WTC11 (cell line): ENCODE data around the gene PDAP1. TPM values are rescaled to one million over a fixed set of nuclear protein-coding genes. Genes with fewer than 3 reads are reported as not detected.

Experiments
- ATAC-seq: fragments of 200-7000 bp; cut with Tn5 transposase; 2 replicates; pipeline ENCODE4 v1.10.0; 2021; ENCODE audit warnings: mild to moderate bottlenecking, moderate library complexity
- CTCF ChIA-PET: fragments of 300-600 bp; sonication (Branson Sonifier 250); formaldehyde crosslinking; loops from one replicate; lab custom pipeline; 2021; ENCODE audit warnings: antibody characterized with exemption; lab: Charles Lee
- POLR2A ChIA-PET: fragments of 350-600 bp; sonication (Branson Sonifier 250); formaldehyde crosslinking; loops from one replicate; lab custom pipeline; 2021; ENCODE audit warnings: antibody characterized with exemption; lab: Charles Lee
- DNase-seq: peaks from one replicate; pipeline ENCODE4 v3.0.0; 2021; ENCODE audit warnings: low spot score
- H3K27ac Mint-ChIP-seq: 2 replicates; pipeline ENCODE4 v1.8.0; 2021; ENCODE audit warnings: mixed read lengths
- H3K27me3 Mint-ChIP-seq: 2 replicates; pipeline ENCODE4 v1.8.0; 2021; ENCODE audit warnings: low read depth, mild to moderate bottlenecking, moderate library complexity, mixed read lengths
- H3K36me3 Mint-ChIP-seq: 2 replicates; pipeline ENCODE4 v1.8.0; 2021; ENCODE audit warnings: mixed read lengths
- H3K4me1 Mint-ChIP-seq: 2 replicates; pipeline ENCODE4 v1.8.0; 2022; ENCODE audit warnings: mixed read lengths
- H3K4me3 Mint-ChIP-seq: 2 replicates; pipeline ENCODE4 v1.8.0; 2021; ENCODE audit warnings: mild to moderate bottlenecking, moderate library complexity, mixed read lengths
- H3K9me3 Mint-ChIP-seq: 2 replicates; pipeline ENCODE4 v1.8.0; 2021; ENCODE audit warnings: mixed read lengths
- ELF4 ChIP-seq: sonication (generic); formaldehyde crosslinking; IDR thresholded peaks from 2 replicates; pipeline ENCODE4 v1.8.1; 2022; ENCODE audit warnings: low read depth, mild to moderate bottlenecking, moderate library complexity, missing genetic modification reagents
- EMX1 ChIP-seq: fragments of 250-450 bp; sonication (Bioruptor Pico); IDR thresholded peaks from 2 replicates; pipeline ENCODE4 v1.8.0; 2021; ENCODE audit warnings: mild to moderate bottlenecking
- GTF2I ChIP-seq: fragments of 250-450 bp; sonication (Bioruptor Pico); conservative IDR thresholded peaks from 2 replicates; pipeline ENCODE4 v1.4.0; 2021; ENCODE audit warnings: mild to moderate bottlenecking
- KAT7 ChIP-seq: sonication (generic); formaldehyde crosslinking; IDR thresholded peaks from 2 replicates; pipeline ENCODE4 v1.8.1; 2023; ENCODE audit warnings: missing genetic modification reagents, mild to moderate bottlenecking, borderline replicate concordance
- SMAD3 ChIP-seq: sonication (generic); formaldehyde crosslinking; IDR thresholded peaks from 2 replicates; pipeline ENCODE4 v1.8.0; 2022; ENCODE audit warnings: missing genetic modification reagents, mild to moderate bottlenecking, borderline replicate concordance
- SP1 ChIP-seq: sonication (generic); formaldehyde crosslinking; conservative IDR thresholded peaks from 2 replicates; pipeline ENCODE4 v1.8.1; 2022; ENCODE audit warnings: missing genetic modification reagents
- USF1 ChIP-seq: sonication (generic); formaldehyde crosslinking; IDR thresholded peaks from 2 replicates; pipeline ENCODE4 v1.8.0; 2022; ENCODE audit warnings: mild to moderate bottlenecking, missing genetic modification reagents
- ZNF317 ChIP-seq: sonication (generic); formaldehyde crosslinking; IDR thresholded peaks from 2 replicates; pipeline ENCODE4 v1.8.1; 2023; ENCODE audit warnings: low read depth, mild to moderate bottlenecking, moderate library complexity, missing genetic modification reagents, borderline replicate concordance
- ZNF532 ChIP-seq: fragments of 250-450 bp; sonication (Bioruptor Pico); IDR thresholded peaks from 2 replicates; pipeline ENCODE4 v1.9.0; 2021; ENCODE audit warnings: mild to moderate bottlenecking, borderline replicate concordance
- total RNA-seq: library from RNA; stranded (reverse); gene quantifications from 3 replicates; pipeline ENCODE4 v1.2.3, GENCODE V29; 2021
- TF ChIP-seq, protein P1 (sequence below): fragments of 250-450 bp; sonication (Bioruptor Pico); IDR thresholded peaks from 2 replicates; pipeline ENCODE4 v1.9.0; 2021; ENCODE audit warnings: moderate library complexity, mild to moderate bottlenecking, inconsistent platforms, borderline replicate concordance
- TF ChIP-seq, protein P2 (sequence below): sonication (generic); formaldehyde crosslinking; IDR thresholded peaks from 2 replicates; pipeline ENCODE4 v1.8.1; 2023; ENCODE audit warnings: mild to moderate bottlenecking, missing genetic modification reagents
- TF ChIP-seq, protein P3 (sequence below): sonication (generic); formaldehyde crosslinking; IDR thresholded peaks from 2 replicates; pipeline ENCODE4 v1.8.1; 2022; ENCODE audit warnings: mild to moderate bottlenecking, moderate library complexity, missing genetic modification reagents
- TF ChIP-seq, protein P4 (sequence below): sonication (generic); formaldehyde crosslinking; IDR thresholded peaks from 2 replicates; pipeline ENCODE4 v1.8.1; 2023; ENCODE audit warnings: mild to moderate bottlenecking, missing genetic modification reagents, borderline replicate concordance

The PDAP1 gene
- total RNA-seq, 1 experiment from 2014 or later: 177 TPM

DNA sequence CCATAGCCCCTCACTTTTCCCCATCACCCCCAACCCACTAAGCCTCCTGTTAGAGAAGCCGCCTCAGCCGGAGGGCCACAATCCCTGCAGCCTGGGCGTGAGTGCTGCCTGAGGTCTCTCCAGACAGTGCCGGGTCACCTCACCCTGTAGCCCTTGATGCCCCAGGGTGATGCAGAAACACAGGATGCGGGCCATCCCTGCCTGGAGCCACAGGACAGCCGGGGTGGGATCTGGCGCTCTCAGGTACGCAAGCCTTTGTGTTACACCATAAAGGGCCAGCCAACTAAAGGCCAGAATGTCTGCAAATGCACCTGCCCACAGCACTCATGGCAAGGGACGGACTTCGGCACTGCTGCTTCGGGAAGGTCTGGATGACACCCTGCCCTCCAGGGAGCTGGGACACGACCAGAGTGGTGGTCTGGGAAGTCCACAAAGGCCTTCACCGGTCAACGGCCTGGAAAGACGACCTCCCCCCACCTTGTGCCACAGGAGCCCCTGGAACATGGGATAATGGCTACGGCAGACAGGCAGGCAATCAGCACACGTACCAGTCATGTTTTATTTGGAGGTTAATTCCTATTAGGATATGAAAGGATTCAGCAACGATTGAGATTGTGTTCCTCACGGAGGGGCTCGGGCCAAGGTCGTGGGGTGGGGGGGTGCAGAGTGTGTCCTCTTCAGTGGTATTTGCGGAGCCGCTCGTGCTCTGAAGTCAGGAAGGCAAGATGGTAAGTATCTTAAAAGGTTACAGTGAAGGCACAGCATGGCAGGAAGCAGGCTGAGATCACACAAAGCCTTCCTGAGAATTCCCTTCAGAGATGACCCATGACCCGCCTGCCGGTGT, 49.5 kb upstream of the PDAP1 start:
- no peaks in the 10 kb centered on the region for H3K27me3 Mint-ChIP-seq
- ChIA-PET CTCF (no interaction called here), POLR2A (interaction anchor here (1.3 kb wide), 1 partner anchor 65 kb away, joined by 3 read pairs; no protein-coding TSS in a partner anchor)
- H3K27ac Mint-ChIP-seq: no peak overlapping the region; the same call in 1 of the 2 replicates
- no peak for ATAC-seq
- H3K36me3 Mint-ChIP-seq: peaks cover 68% of the 10 kb centered on the region
- DNase-seq: no peak
- no peak for TF ChIP-seq USF1 (CRISPR knock-in tag)
- TF ChIP-seq, protein P1, sequence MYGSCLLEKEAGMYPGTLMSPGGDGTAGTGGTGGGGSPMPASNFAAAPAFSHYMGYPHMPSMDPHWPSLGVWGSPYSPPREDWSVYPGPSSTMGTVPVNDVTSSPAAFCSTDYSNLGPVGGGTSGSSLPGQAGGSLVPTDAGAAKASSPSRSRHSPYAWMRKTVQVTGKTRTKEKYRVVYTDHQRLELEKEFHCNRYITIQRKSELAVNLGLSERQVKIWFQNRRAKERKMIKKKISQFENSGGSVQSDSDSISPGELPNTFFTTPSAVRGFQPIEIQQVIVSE (CRISPR knock-in tag): no peak
- TF ChIP-seq SP1: no peak
- TF ChIP-seq SMAD3 (CRISPR knock-in tag): no peak
- TF ChIP-seq, protein P2, sequence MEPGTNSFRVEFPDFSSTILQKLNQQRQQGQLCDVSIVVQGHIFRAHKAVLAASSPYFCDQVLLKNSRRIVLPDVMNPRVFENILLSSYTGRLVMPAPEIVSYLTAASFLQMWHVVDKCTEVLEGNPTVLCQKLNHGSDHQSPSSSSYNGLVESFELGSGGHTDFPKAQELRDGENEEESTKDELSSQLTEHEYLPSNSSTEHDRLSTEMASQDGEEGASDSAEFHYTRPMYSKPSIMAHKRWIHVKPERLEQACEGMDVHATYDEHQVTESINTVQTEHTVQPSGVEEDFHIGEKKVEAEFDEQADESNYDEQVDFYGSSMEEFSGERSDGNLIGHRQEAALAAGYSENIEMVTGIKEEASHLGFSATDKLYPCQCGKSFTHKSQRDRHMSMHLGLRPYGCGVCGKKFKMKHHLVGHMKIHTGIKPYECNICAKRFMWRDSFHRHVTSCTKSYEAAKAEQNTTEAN: no peak
- TF ChIP-seq, protein P3, sequence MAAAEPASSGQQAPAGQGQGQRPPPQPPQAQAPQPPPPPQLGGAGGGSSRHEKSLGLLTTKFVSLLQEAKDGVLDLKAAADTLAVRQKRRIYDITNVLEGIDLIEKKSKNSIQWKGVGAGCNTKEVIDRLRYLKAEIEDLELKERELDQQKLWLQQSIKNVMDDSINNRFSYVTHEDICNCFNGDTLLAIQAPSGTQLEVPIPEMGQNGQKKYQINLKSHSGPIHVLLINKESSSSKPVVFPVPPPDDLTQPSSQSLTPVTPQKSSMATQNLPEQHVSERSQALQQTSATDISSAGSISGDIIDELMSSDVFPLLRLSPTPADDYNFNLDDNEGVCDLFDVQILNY (CRISPR knock-in tag): no peak
- peaks cover 16% of the 10 kb centered on the region for H3K9me3 Mint-ChIP-seq
- no peak overlapping the region for H3K4me3 Mint-ChIP-seq
- H3K4me1 Mint-ChIP-seq: peaks cover 3% of the 10 kb centered on the region; the same call in 1 of the 2 replicates

DNA sequence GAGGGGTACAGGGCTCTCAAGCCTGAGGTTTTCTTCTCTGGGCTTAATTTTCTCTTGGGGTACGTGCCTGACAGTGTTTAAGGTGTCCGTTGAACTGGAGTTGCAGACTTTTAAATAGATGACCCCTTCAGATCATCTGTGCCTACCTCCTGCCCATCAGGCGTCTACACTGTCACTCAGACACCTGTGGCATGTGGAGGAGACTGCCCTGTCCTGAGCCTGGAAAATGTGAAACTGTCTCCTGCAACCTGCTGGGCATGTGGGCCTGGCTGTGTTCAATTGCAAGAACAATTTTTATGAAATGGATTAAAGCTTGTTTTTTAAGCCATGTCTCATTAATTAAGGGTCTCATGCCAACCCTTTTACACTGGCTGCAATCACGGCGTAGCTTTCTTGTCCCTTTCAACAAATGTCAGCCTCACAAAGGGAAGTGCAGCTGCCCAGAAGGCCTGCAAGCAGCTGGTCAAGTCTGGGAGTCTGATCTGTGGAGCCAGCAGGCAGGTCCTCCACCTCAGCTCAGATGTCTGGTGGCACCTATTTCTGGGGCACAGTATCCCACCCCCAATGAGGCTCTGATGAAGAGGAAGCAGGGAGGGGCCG, 48.8 kb upstream of the PDAP1 start:
- TF ChIP-seq, protein P4, sequence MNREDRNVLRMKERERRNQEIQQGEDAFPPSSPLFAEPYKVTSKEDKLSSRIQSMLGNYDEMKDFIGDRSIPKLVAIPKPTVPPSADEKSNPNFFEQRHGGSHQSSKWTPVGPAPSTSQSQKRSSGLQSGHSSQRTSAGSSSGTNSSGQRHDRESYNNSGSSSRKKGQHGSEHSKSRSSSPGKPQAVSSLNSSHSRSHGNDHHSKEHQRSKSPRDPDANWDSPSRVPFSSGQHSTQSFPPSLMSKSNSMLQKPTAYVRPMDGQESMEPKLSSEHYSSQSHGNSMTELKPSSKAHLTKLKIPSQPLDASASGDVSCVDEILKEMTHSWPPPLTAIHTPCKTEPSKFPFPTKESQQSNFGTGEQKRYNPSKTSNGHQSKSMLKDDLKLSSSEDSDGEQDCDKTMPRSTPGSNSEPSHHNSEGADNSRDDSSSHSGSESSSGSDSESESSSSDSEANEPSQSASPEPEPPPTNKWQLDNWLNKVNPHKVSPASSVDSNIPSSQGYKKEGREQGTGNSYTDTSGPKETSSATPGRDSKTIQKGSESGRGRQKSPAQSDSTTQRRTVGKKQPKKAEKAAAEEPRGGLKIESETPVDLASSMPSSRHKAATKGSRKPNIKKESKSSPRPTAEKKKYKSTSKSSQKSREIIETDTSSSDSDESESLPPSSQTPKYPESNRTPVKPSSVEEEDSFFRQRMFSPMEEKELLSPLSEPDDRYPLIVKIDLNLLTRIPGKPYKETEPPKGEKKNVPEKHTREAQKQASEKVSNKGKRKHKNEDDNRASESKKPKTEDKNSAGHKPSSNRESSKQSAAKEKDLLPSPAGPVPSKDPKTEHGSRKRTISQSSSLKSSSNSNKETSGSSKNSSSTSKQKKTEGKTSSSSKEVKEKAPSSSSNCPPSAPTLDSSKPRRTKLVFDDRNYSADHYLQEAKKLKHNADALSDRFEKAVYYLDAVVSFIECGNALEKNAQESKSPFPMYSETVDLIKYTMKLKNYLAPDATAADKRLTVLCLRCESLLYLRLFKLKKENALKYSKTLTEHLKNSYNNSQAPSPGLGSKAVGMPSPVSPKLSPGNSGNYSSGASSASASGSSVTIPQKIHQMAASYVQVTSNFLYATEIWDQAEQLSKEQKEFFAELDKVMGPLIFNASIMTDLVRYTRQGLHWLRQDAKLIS (CRISPR knock-in tag): no peak
- TF ChIP-seq EMX1 (CRISPR knock-in tag): peak; percentile 45; the same call in 1 of the 2 replicates
- CTCF ChIA-PET: no interaction called here
- no peak overlapping the region for H3K27ac Mint-ChIP-seq
- H3K27me3 Mint-ChIP-seq: no peaks in the 10 kb centered on the region
- no peak for ATAC-seq
- peaks cover 67% of the 10 kb centered on the region for H3K36me3 Mint-ChIP-seq
- POLR2A ChIA-PET: interaction anchor here (1.3 kb wide), 1 partner anchor 64 kb away, joined by 3 read pairs; no protein-coding TSS in a partner anchor
- peaks cover 13% of the 10 kb centered on the region for H3K9me3 Mint-ChIP-seq
- no peak for DNase-seq
- H3K4me1 Mint-ChIP-seq: peaks cover 3% of the 10 kb centered on the region; the same call in 1 of the 2 replicates
- no peak overlapping the region for H3K4me3 Mint-ChIP-seq

DNA sequence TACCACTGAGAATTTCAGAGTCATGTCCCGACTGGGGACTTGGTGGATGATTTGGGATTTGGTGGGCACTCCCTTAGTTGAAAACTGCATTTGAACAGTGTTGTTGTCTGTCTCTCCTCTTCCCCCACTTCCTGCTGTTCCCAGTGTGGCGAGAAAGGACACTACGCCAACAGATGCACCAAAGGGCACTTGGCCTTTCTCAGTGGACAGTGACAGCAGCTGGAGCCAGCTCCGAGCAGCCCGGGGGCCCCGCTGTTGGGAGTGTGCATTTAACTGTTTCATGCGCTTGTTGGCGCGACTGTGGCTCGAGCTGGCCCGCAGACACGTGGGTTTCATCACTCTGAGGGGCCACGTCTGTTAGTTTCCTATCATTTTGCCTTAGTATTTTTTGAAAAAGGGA, 47.9 kb upstream of the PDAP1 start:
- H3K4me1 Mint-ChIP-seq: peaks cover 3% of the 10 kb centered on the region; the same call in 1 of the 2 replicates
- no peak for ATAC-seq
- no peak overlapping the region for H3K4me3 Mint-ChIP-seq
- no peak for DNase-seq
- TF ChIP-seq ZNF317 (CRISPR knock-in tag) (no peak), ZNF532 (CRISPR knock-in tag) (no peak), ELF4 (no peak), KAT7 (CRISPR knock-in tag) (no peak), GTF2I (CRISPR knock-in tag) (no peak)
- no peaks in the 10 kb centered on the region for H3K27me3 Mint-ChIP-seq
- H3K36me3 Mint-ChIP-seq: peaks cover 68% of the 10 kb centered on the region
- CTCF ChIA-PET: interaction anchor here (1.2 kb wide), 1 partner anchor 9 kb away, joined by 3 read pairs; no protein-coding TSS in a partner anchor
- H3K9me3 Mint-ChIP-seq: peaks cover 13% of the 10 kb centered on the region
- peak overlapping the region; percentile 49; the same call in 1 of the 2 replicates for H3K27ac Mint-ChIP-seq
- POLR2A ChIA-PET: interaction anchor here (0.5 to 1.3 kb wide), 4 partner anchors 10 to 1347 kb away, joined by 3 to 5 read pairs (median 3); partner anchors contain the start of genes BUD31 and PDAP1
